DMS79 treated with DMSO at 0.1 percent for 48 hours (cell line): ENCODE measurements around the gene KIF1B.
A peak's percentile ranks its signal among the peaks of the same experiment; 100 is the strongest.
"Not testable (repeated sequence)": the region's sequence is repeated elsewhere in the genome, so short reads cannot be mapped to it uniquely, and the experiment has no call there.

Experiments used
- DNase-seq: peaks from one replicate; lab custom pipeline; 2025; lab: John Stamatoyannopoulos, UW

Gene KIF1B

DNA sequence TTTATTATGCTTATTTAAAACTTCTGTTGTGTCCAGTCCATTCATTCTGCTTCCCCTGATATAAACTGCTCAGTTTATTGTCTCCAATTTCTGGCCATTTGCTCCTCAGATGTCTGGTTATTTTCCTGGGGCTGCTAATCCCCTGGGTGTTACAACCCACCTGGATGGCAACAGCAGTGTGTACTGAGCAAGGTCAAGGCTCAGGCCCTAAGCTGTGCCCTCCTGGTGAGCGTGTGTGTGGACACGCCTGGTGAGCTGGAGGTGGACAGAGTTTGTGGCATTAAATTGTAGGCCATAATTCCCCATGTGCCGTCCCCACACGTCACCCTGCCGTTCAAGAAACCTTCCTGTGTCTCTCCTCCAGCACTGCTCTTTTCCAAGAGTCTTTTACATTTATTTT, 18.1 kb upstream of the KIF1B start:
- DNase-seq: no peak

- no peak for DNase-seq
Observed at GRCh38 chr1:10193288-10193687, 17.1 kb upstream of the KIF1B start.

DNA sequence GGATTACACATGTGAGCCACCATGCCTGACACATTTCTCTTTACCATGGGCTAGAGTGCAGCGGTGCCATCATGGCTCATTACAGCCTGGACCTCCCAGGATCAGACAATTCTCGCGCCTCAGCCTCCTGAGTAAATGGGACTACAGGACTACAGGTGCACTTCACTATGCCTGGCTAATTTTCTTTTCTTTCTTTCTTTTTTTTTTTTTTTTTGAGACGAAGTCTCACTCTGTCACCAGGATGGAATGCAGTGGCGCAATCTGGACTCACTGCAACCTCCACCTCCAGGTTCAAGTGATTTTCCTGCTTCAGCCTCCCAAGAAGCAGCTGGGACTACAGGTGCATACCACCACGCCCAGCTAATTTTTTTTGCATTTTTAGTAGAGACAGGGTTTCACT, 14.8 kb upstream of the KIF1B start:
- DNase-seq: no peak

- DNase-seq: peak; percentile 76
Observed at GRCh38 chr1:10196976-10197375, 13.4 kb upstream of the KIF1B start.

GRCh38 chr1:10200620-10201019, 9.8 kb upstream of the KIF1B start:
- DNase-seq: no peak

- no peak for DNase-seq
Observed at GRCh38 chr1:10204003-10204642, 6.2 kb upstream of the KIF1B start.

- not testable (repeated sequence) for DNase-seq
Observed at GRCh38 chr1:10205206-10205605, 5.2 kb upstream of the KIF1B start.

GRCh38 chr1:10207810-10208209, 2.6 kb upstream of the KIF1B start:
- no peak for DNase-seq

GRCh38 chr1:10208537-10208936, 1.8 kb upstream of the KIF1B start:
- DNase-seq: no peak

GRCh38 chr1:10209590-10209904, 823 bp upstream of the KIF1B start:
- DNase-seq: no peak

- peak; percentile 79 for DNase-seq
Observed at GRCh38 chr1:10210841-10211804, 753 bp downstream of the KIF1B start.

- DNase-seq: peak; percentile 79
Observed at GRCh38 chr1:10211805-10212410, 1.5 kb downstream of the KIF1B start.

DNA sequence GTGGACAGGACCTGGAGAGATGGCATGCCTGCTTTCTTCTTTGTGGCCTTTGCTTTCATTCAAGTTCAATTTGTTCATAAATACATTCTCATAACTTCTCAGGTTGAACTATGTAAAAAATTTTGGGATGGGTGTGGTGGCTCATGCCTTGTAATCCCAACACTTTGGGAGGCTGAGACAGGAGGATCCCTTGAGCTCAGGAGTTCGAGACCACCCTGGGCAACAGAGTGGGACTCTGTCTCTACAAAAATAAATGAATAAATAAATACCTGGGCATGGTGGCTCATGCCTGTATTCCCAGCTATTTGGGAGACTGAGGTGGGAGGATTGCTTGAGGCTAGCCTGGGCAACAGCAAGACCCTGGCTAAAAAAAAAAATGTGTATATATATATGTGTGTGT, 2.1 kb downstream of the KIF1B start:
- DNase-seq: no peak

GRCh38 chr1:10213186-10213705, 2.9 kb downstream of the KIF1B start:
- DNase-seq: no peak

- DNase-seq: no peak
Observed at GRCh38 chr1:10216090-10216749, 5.8 kb downstream of the KIF1B start.

GRCh38 chr1:10217748-10218441, 7.5 kb downstream of the KIF1B start:
- DNase-seq: no peak

GRCh38 chr1:10220200-10220599, 9.8 kb downstream of the KIF1B start:
- DNase-seq: no peak

DNA sequence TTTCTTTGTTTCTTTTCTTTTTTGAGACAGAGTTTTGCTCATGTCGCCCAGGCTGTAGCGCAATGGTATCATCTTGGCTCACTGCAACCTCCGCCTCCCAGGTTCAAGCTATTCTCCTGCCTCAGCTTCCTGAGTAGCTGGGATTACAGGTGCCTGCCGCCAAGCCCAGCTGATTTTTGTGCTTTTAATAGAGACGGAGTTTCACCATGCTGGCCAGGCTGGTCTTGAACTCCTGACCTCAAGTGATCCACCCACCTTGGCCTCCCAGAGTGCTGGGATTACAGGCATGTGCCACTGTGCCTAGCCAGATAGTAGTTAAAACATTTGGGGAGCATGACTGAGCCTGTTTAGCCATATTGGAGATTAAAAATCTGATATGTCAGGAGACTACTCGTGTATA, 10.3 kb downstream of the KIF1B start:
- not testable (repeated sequence) for DNase-seq

DNA sequence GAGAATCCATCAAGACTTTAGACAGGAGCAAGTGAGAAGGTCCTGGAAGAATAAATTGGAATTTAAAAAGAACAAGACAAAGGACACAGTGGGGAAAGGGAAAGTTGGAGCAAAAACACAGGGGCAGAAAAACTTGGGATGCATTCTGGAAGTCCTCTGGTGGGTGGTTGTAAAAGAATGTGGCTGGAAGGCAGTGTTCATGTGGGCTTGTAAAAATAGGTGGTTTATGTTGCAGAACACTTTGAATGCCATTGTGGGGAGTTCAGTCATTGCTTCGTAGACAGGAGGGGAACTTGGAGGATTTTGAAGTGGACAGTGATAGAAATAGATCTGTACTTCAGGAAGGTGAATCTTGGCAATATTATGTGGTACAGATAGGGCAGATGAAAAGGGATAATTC, 15.2 kb downstream of the KIF1B start:
- no peak for DNase-seq

- no peak for DNase-seq
Observed at GRCh38 chr1:10228528-10228927, 18.2 kb downstream of the KIF1B start.

DNA sequence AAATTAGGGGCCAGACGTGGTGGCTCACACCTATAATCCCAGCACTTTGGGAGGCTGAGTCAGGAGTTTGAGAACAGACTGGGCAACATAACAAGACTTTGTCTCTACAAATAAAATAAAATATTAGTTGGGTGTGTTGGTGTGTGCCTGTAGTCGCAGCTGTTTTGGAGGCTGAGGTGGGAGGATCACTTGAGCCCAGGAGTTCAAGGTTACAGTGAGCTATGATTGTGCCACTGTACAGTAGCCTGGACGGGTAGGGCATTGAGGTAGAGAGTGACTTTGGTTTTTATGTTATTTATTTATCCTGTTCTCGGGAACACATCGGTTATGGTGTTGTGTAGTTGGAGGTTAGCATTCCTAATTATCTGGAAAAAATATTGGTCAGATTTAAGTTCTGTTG, 19.5 kb downstream of the KIF1B start:
- no peak for DNase-seq

- DNase-seq: no peak
Observed at GRCh38 chr1:10232163-10232562, 21.8 kb downstream of the KIF1B start.
